HG03575 (cell line): ENCODE results near the gene TSHZ2.

Experiments
- ATAC-seq: cut with Tn5 transposase; IDR thresholded peaks from one replicate; pipeline ENCODE4 v1.9.1; 2021; ENCODE audit not compliant: unreplicated experiment, insufficient number of reproducible peaks, low FRiP score; ENCODE audit errors: extremely low read depth

Gene TSHZ2

GRCh38 chr20:53332022-53332837 is 360.1 kb downstream of the TSHZ2 start:
- no peak for ATAC-seq

- no peak for ATAC-seq
Observed at GRCh38 chr20:53334861-53335260, 362.7 kb downstream of the TSHZ2 start.

- no peak for ATAC-seq
Observed at GRCh38 chr20:53335555-53335954, 363.4 kb downstream of the TSHZ2 start.

- no peak for ATAC-seq
Observed at GRCh38 chr20:53336892-53337291, 364.7 kb downstream of the TSHZ2 start.

- ATAC-seq = no peak
Observed at GRCh38 chr20:53337390-53338101, 365.4 kb downstream of the TSHZ2 start.

GRCh38 chr20:53338716-53339115 is 366.6 kb downstream of the TSHZ2 start:
- ATAC-seq = no peak

- ATAC-seq = no peak
Observed at GRCh38 chr20:53342429-53342828, 370.3 kb downstream of the TSHZ2 start.

GRCh38 chr20:53343448-53343847 is 371.3 kb downstream of the TSHZ2 start:
- ATAC-seq = no peak

- ATAC-seq = no peak
Observed at GRCh38 chr20:53344891-53345290, 372.7 kb downstream of the TSHZ2 start.

- ATAC-seq = no peak
Observed at GRCh38 chr20:53345536-53346334, 373.6 kb downstream of the TSHZ2 start.

GRCh38 chr20:53346335-53346648 is 374.1 kb downstream of the TSHZ2 start:
- no peak for ATAC-seq

GRCh38 chr20:53349730-53350129 is 377.6 kb downstream of the TSHZ2 start:
- ATAC-seq = no peak

- no peak for ATAC-seq
Observed at GRCh38 chr20:53352727-53353440, 380.7 kb downstream of the TSHZ2 start.

- ATAC-seq = no peak
Observed at GRCh38 chr20:53354314-53354713, 382.2 kb downstream of the TSHZ2 start.

- no peak for ATAC-seq
Observed at GRCh38 chr20:53355790-53356189, 383.6 kb downstream of the TSHZ2 start.

GRCh38 chr20:53359425-53359824 is 387.3 kb downstream of the TSHZ2 start:
- ATAC-seq = no peak

- ATAC-seq = no peak
Observed at GRCh38 chr20:53360852-53361251, 388.7 kb downstream of the TSHZ2 start.

- ATAC-seq = no peak
Observed at GRCh38 chr20:53362736-53363135, 390.6 kb downstream of the TSHZ2 start.

GRCh38 chr20:53364646-53365045 is 392.5 kb downstream of the TSHZ2 start:
- no peak for ATAC-seq
